ENCODE data around the gene IQSEC1.

The IQSEC1 gene

DNA sequence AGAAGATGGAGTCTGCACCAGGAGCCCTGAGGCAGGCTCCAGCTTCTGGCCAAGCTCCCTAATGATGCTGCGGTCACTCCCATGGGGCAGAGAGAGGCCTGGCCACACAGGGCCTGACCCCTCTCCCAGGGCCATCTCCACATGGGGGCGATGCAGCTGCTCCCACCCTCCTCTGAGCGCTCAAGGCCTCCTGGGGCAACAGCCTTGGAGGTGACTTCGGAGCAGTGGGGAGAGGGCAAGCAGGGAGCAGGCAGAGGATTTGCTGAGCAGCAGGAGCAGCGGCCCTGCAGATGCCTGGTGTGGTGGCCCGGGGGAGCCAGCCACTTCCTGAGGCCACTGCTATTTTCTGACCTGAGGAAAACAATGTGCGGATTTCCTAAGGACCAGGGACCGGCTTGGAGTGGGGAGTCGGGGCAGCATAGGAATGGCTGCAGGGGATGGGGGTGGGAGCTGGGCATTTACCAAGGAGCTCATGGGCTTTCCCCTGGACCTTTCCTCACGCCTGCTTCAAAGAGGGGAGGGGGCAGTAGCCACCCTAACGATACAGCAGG, 150.3 kb downstream of the IQSEC1 start:
- DNase-seq, result no peak

DNA sequence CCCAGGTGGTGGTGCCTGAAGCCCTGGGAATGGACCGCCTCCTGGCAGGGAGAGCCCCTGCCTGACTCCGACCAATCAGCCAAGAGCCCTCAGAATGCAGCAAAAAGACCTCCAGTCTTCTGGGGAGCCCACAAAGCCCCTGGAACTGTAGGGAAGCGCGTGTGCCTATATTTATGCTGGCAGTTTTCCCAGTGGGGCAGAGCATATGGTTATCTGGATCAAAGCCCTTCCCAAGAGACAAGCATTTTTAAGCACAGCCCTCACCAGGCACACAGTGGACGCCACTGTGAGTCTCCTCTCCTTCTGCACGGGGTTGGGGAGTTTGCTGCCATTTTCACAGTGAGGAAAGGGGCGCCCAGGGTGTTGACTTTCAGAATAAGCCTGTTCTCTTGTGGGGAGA, 150.9 kb downstream of the IQSEC1 start:
- DNase-seq, result no peak

DNA sequence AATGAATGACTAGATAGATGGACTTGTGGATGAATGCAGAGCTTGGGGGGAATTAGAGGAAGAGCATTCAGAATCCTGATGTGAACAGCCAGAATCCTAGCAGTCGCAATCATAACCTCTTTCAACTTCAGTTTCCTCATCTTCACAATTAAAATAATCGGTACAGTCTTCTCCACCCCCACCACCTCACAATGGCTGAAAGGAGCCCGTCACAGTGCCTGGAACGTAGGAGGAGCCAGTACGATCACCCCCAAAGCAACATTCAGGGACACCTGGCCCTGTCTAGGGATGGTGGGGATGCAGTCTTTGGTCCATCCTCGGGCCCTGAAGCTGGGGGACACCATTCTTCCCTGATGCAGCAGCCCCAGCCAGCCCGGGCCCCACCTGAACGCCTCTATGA, 151.5 kb downstream of the IQSEC1 start:
- no peak for DNase-seq

DNA sequence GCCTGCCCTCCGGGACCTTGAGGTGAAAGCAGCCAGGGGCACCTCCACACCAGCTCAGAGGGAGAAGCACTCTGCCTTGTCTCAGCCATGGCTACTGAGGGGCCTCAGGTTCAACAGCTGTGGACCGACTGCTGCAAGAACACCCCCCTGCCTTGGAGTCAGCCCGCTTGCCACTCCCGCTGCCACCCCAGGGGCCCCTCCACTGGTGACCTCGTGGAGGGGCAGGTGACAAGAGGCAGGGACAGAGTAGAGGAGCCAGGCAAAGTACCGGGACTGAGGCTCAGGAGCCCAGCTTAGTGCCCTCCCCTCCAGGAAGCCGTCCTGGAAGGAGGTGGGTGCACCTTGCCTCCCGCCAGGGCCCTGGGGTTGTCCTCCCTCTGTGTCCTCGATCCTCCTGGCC, 152.3 kb downstream of the IQSEC1 start:
- DNase-seq, result no peak

DNA sequence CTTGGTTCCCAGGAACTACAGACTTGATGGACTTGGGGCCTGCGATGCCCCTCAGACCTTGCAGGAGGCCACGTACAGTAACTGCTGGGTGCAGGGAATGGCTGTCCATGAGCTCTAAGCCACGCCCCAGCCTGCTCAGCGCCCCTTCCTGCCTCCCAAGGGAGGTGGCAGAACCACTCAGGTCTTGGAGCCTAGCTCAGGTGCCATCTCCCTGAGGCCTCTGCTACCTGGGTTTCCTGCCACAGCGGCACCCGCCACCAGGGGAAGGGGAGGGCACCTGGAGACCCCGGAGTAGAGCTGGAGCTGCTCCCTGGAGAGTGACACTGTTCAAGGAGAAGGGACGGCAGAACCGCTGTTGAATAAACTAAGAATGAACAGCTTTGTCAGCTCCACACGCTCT, 154.0 kb downstream of the IQSEC1 start:
- DNase-seq, result no peak

DNA sequence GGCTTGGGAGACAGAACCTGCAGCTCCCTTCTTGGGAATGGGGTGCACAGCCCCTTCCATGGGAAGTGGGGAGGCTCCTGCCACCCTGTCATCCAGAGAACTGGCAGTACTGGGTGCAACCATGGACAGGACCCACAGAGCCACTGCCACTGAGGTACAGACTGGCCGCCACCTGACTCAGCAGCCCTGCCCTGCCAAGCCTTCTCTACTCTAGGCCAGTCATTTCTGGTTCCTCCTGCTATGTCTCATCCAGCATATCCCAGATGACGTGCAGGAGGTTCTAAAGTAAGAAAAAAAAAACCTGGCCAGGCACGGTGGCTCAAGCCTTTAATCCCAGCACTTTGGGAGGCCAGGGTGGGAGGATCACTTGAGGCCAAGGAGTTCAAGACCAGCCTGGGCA, 155.0 kb downstream of the IQSEC1 start:
- no peak for DNase-seq

DNA sequence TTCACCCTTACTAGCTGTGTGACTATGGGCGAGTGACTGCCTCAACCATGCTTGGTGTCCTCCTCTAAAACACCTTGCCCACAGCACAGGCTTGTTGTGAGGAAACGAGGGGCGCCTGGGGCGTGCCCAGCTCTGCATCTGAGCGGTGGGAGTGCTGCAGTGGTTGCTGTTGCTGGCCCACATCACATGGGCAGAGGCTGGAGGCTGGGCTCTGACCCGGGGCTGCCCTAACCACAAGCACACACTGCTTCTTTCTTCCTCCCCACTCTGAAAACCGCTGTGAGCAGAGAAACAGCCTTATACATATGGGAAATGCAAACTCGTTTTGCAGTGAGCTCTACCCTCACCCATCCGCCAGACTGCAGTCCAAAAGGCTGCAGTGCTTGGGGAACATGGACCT, 157.1 kb downstream of the IQSEC1 start:
- DNase-seq, result peak; percentile 22

DNA sequence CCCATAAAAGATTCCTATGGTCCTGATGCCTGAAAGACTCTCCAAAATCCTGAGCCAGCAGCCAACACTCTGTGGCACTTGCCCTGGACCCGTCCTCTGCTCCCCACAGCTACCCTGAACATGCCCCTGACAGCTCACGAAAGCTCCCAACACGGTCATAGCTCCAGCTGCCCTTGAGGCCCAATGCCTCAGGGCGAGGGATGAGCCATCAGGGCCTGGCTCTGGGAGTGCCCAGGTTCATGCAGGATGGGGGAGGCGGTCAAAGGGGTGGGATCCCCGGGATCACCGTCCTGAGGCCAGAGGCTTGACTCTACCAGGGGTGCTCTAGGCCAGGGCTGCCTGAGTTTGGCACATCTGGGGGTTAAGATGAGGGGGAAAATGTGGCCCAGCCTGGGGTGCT, 159.1 kb downstream of the IQSEC1 start:
- no peak for DNase-seq

DNA sequence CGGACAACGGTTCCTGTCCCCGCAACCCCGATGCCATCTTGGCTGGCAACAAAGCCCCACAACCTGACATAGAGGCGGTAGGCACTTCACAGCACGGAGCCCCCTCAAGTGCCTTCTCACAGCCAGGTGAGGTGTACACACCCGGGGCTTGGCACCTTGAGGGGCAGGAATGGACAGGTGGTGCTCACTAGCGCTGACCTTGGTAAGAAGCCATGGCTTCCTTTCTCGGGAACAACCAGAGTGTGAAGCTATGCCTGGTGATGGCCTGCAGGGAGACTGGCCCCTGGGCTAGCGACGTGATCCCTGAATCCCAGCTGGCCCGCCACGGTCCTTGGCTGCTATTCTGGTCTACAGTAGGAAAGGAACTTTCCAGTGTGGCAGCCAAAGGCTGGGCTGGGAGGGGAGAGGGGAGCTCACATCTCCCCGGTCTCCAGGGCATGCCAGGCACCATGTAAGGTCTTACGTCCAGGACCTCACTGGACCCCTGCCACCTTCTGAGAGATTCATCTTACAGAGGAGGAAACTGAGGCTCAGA, 161.3 kb downstream of the IQSEC1 start:
- DNase-seq, result no peak

DNA sequence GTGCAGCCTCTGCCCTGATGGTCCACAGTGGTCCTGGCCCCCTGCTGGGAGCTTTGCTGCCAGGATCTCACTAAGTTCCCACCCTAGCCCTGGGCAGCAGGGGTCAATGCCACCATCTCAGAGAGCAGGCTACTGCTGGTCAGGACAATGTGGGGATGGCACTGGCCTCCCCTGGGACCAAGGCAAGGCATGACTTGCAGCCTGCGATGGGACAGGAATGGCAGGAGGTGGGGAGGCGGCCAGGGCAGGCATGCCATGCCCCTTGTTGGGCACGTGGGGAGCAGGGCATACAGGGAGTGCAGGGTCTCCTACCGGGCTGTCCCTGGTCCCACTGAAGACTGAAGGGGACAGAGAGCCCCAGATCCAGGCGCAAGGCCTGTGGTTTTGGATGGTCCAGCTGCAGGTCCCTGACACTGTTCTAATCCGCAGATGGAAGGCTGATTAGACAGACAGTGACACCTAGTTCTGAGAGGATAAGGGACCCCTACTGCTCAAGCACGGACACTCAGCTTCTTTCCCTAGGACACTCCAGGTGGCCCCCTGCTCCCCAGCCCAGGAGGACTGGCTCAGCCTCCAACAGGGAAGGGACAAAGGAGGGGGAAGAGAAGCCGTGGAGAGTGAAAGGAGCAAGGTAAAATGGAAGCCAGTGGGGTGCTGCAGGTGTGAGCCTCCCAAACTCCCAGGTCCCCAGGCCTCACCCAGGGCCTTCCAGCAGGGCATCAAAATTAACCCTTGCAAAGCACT, 162.7 kb downstream of the IQSEC1 start:
- DNase-seq, result no peak

DNA sequence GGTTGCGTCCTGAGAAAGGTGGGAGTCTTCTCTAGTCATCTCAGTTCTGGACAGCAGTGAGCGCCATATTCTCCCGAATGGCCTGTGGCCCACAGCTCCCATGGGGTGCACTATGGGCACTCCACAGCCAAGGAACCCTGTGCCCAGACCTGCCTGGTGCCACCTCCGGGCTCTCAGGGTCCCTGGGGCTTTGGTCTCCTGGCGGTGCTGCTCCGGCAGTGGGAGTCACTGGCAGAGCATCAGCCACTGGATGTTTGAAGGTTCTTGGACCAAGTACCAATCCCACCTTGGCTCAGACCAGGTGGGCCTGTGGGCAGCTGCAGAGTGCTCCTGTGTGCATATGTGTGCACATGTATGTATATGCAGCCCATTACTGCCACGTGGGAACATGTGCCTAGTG, 163.5 kb downstream of the IQSEC1 start:
- no peak for DNase-seq

DNA sequence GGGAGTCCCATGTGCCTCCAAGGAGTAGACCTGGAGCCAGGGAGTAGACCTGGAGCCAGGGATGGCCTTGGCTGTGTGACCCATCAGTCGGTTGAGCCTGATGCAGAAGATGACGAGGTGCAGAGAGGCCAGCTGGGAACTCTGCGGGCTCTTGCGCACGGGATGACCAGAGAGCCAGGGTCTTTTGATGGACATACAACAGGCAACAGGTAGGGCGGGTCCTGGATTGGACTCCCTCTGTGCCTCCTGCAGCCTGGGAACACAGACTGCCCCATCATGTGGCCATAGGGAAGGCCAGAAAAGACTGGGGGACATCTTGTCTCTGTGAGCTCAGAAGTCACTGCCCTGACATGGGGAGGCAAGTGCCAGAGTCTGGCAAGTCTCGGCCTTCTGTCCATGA, 164.4 kb downstream of the IQSEC1 start:
- DNase-seq, result no peak

DNA sequence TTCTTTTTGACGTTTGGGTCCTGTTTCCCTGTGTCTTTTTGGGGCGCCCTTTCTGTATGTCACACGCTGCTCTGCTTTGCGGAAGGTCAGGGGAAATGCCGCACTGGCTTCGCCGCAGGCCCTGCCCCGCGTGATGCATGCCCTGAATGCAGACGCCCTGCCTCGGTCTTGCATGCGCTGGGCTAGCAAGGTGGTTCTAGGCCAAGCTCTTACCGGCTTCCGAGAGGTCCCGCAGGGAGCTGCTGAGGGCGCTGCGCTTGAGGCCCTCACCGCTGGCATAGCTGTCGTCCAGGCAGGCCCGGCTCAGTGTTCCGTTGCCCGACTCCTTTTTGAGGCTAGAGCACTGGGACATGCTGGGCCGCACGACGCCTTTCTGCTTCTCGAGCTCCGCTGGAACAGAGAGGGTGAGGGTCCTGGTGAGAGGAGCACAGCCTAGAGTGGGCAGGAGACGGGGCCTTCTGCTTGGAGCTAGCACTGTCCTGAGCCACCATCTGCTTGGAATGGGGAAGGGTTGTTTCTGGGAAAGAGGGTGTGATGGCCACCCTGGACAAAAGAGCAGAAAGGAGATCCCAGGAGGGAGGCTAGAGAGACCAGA, 165.0 kb downstream of the IQSEC1 start:
- no peak for DNase-seq

DNA sequence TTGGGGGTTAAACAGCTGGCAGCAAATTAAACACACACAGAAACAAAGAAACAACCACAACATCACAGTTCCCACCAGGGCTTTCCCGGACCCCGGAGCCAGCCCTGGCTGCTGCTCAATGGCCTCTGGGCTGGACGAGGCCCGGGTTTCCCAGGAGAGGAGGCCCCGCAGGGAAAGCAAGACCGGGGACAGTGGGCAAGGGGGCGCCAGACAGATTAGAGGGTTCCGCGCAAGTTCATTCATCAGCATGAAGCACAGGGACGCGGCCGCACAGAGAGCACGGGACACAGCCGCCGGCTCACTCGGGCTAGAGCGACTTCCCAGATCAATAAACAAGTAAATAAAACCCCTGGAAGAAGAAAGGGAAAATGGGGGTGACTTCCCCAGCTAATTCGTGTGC, 165.5 kb downstream of the IQSEC1 start:
- no peak for DNase-seq

DNA sequence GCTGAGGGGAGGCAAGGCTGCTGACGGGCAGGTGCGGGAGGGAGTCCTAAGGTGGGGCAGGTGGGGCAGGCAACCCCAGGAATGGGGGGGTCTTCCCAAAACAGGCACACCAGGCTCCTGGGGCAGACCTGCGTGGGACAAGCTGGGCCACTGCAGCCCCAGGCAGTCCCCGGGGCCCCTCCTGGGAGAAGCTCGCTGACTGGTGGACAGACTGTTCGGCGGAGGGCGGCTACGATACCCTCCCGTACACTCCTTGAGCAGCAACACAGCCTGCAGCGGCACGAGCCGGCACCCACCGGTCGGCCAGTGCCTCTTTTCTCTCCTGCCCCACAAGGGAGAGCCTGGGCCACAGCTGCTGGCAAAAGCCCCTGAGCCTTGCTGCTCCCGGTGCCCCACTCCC, 165.9 kb downstream of the IQSEC1 start:
- DNase-seq, result no peak

DNA sequence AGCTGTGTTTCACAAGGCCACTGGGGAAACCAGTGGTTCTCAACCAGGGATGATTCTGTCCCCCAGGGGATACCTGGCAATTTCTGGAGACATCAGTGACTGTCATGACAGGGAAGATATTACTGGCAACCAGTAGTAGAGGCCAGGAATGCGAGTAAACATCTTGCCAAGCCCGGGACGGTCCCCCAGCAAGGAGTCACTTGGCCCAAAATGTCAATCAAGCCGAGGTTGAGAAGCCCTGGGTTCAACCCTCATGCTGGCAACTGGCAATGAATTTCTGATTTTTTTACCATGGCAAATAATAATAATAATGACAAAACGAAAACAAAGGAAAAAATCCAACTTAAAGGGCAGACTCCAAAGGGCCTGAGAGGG, 166.3 kb downstream of the IQSEC1 start:
- DNase-seq, result no peak

DNA sequence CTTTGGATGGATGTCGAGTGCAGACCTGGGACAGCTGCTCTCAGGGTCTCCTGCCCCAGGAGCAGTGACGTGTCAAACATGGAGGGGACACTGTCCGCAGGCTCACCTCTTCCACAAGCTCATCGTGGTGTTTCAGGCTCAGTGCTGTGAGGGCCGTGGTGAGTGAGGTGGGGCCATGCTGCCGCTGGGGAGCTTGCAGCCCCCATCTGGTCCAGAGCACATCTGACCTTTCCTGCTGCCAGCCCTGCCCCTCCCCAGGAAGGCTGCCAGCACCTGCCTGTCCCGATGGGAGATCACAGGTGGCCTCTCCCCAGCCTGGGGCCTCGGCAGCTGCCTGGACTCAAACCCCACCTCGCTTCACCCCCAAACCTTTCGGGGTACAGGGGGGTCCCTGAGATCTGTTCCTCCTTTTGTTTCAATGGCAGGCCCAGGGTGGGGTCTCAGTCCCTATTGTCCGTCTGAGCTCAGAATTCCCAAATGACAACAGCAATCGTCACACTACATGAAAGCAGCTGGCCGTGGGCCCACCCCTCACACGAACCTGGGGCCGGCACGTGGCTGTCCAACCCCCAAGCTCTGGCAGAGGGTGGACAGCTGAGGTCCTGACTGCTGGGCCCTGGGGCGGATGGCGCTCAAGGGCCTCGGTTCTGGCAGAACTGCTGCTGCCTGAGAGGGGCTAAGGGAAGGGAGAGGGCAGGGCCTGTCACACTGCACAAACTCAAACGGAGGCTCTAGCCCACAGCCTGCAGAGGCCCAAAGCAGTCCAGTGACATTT, 166.9 kb downstream of the IQSEC1 start:
- DNase-seq, result no peak

DNA sequence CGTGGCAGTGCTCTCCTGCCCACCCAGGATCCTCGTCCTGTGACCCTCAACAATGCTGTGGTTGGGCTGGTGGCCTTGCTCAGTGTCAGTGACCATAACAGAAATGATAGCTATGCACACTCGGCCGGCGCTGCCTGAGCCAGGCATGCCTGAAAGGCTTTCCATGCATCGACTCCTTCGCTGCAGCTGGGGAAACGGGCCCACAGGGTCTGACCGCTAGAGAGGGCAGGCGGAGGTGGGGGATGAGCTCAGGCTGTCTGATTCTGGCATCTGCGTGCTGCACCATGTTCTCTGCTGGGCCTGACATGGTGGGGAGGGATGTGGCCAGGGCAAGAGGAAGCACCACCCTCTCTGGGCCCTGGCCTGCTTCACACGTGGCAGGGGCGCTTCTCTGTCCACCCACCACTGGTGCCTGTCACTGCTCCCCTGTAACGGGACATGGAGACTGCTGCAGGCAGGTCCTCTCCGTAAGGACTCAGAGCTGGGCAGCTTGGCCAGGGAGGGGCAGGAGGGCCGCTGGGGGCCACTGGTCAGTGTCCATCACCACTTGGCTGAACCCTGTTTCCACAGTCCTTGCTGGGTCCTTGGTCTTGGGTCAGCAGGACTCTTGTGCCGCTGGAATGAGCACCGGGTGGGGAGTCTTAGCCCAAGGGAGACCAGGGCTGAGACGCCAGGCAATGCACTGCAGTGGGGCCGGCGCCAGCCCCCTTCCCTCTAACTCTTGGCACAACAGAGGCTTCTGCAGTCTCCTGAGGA, 167.7 kb downstream of the IQSEC1 start:
- no peak for DNase-seq

DNA sequence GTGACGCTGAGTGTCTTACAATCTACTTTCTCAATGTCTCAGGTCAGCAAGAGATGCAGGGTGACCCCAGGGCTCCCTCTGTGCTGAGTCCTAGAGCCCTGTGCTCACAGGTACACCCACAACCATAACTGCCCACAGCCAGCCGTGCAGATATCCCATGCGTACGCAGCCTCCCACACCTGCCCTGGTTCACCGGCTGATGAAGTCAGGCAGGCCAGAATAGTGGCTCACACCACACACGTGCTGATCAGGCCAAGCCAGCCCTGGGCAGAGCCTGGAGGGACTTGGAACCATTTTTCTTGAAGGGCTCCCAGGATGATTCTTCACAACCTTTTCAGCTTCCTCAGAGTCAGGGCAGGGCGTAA, 168.3 kb downstream of the IQSEC1 start:
- no peak for DNase-seq

DNA sequence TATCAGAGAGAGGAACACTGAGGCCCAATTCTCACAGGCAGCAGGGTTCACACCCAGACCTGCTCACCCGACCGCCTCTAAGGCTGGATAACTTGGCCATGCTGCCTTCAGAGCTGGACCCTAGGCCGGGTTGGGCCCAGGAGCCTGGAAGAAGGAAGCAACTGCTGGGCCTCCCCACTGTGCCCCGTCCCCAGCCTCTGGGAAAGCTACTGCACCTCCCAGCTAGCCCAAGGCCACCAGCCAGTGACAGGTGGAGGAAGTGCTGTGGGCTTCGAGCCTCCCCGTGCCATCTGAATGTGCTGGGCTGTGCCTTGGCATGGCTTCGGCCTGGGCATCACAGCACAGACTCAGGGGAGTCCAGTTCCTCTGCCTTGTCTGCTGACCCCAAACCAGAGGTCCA, 169.3 kb downstream of the IQSEC1 start:
- no peak for DNase-seq

DNA sequence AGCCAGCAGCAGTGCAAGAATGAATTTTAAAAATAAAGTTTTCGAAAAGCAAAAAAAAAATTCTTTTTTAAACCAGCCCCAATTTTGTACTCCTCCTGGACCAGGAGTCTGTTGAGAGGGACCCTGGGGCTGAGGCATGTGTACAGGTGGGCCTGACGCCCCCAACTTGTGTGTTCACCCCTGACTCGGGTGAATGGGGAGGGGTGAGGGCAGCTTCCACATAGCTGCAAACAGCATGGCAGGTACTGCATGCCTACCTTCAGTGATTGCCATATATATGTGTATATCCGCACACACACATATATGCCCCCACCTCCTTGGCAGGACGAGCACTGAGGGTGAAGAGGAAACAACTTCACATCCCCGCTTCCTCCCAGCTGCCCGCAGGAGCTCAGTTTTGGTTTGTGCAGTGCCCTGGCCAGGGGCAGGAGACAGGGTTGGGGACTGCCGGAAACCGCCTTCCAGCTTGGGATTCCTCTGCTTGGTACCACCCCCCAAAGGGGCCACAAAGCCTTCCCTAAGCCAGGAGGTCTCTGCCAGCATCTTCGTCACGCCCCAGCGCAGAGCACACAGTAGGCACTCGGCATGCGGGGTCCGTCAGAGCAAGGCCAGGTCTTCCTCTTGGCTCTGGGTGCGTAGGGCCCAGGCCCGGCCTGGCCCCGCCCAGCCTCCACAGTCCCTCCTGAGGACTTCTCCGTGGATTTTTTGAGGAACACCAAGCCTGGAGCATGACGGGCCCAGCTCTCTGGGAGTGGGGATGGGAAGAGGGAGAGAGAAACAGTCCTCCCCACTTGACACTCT, 170.0 kb downstream of the IQSEC1 start:
- DNase-seq, result no peak

Measured in activated effector memory CD4-positive, alpha-beta T cell treated with Interleukin-2 at 50 U/mL for 16 hours (primary cell).